Cerebellar nuclear complex (tissue), 1 donor: Measurements from ENCODE around the gene PTPRF.

Experiments used
- DNase-seq, 2 experiments: peaks; one replicate each; lab custom pipeline; 2025; lab: John Stamatoyannopoulos, UW

PTPRF gene

DNA sequence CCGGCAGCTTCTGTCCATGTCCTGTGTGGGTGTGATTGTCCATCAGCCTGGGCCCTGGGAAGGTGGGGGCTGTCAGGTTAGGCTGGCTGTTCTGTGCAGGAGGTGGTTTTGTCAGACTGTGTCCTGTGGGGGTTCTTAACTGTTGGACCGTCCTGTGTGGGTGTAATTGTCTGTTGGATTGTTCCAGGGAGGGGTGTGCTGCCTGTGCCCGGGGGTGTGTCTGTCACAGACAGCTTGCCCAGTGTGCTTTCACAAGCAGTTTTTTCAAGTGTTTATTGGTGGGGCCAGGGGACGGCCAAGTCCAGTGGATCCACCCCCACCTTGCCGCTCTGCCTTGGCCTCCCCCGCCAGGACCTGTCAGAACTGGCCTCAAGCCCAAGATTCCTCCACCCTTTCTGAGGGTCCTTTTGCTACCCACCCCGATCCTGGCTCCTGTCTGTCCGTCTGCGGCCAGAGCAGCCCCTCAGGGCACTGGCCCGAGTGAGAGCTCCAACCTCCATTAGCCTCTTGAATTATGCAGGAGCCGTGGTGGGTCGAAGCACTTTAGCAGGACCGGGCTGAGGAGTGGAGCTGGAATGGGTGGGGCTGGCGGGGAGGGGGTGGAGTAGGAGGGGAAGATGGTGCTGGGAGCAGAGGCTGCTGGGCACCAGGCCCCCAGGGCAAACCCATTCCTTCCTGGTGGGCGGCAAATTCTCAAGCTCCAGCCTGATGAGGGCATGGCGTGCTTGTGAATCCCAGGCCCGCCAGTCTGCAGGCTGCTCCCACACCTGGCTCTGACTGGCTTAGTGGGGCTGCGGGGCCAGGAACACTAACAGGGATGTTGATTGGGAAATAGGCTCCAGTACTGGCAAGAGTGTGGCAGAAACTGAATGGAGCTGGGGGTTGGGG is 47.2 kb downstream of the PTPRF start:
- no peak for DNase-seq

DNA sequence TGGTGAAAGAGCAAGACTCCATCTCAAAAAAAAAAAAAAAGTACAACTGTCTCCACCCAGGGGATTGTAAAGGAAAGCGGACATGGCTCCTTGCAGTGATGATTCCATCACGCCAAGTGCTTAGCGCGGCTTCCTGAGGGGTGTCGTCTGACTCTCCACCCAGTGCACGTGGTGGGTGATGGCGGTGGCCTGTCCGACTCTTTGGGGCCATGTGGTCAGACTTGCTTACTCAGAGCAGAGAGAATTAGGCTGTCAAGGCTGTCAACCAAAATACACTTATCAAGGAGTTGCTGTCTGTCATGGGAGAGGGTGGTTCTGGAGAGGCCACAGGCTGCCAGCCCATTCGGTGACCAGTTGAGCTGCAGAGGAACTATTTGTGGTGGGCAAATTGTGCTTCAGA is 49.4 kb downstream of the PTPRF start:
- DNase-seq = no peak

DNA sequence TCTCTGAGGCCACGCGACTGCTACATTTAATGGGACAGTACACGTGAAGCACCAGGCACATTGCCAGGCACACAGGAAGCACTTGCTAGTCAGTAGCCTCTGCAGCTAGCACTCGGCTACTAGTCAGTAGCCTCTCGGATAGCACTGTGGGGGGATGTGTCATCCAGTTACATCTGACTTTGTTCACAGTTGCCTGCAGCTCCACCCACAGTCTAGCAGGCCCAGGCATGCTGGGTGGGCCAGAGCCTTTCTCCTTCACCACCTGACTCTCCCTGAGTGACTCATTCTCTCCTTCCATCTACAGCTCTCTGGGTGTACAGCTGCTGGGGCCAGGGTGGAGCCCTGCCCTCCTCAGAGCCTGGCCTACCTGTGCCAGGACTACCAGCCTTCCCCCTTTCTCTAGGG is 51.5 kb downstream of the PTPRF start:
- no peak for DNase-seq

DNA sequence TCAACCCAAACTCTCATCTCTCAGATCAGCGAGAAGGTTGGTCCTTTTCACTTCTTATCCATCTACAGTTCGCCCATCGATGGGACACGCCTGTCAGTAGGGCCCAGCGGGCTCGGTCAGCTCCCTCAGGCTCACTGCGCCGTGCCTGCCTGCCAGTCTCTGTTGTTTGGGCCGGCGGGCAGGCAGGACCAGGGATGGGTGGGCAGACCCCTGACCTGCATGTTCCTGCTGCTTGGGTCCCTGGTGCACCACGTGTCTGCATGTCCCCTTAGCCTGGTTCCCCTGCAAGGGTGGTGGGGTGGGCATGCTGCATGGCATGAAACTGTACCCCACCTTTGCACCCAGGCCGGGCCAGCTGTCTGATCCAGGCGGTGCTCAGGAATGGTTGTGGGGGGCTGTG is 52.4 kb downstream of the PTPRF start:
- DNase-seq = no peak

DNA sequence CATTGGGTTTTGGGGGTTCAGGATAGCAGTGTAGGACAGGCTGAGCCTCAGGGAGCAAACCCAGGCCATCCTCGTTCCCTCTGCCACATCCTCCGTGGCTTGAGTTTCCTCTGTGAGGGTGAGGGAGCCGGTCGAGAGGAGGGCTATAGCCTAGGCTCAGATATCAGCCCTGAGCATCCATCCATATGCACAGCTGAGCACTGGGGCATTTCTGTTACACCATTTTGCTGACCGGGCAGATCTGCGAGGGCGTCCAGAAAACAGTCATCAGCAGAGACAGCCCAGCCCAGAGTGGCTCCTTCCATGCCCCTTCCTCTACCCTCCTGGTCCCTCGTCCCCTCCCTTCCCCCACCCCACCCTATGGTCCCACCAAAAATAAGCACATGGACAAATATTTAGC is 53.5 kb downstream of the PTPRF start:
- DNase-seq = no peak

DNA sequence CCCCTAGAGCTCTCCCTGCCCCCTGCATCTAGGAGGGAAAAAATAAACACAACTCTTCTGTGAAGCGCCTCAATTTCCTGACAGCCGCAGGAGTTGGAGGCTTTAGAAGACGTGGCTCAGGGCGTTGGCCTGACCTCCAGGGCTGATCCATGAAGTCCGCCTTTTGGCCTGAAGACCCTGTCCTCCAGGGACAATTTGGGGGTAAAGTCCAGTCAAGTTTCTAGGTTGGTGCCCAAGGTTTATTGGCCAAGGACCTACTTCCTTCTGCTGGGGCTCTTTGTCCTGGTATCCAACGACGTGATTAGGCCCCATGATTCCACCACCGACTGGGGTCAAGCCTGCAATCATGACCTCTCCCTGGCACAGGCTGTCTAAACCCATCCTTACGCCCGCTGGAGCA is 54.9 kb downstream of the PTPRF start:
- DNase-seq = no peak

DNA sequence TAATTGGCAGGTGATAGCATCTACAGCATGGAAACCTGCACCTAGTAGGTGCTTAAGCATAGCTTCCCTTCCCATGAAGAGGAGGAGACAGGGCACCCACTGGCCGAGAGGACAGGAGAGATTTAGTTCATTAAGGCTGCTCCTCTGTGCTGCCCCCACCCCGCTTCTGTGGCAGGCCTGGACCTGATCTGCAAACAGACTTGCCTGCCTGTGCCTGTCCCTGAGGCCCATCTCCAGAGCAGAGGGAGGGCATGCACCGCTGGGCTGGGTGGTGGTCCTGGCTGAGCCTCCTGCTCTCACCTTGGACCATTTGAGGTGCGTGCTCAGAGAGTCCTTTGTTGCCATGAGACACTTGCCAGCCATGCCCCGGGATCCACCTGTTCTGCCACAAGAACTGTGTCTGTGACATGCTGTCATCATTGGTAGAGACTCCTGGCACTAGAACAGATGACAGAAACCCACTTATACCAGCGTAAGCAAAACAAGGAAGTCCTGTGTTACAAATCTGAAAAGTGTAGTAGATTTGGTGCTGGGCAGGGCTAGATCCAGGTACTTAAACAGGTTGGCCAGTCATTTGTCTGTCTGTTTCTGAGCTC is 55.6 kb downstream of the PTPRF start:
- DNase-seq = no peak

DNA sequence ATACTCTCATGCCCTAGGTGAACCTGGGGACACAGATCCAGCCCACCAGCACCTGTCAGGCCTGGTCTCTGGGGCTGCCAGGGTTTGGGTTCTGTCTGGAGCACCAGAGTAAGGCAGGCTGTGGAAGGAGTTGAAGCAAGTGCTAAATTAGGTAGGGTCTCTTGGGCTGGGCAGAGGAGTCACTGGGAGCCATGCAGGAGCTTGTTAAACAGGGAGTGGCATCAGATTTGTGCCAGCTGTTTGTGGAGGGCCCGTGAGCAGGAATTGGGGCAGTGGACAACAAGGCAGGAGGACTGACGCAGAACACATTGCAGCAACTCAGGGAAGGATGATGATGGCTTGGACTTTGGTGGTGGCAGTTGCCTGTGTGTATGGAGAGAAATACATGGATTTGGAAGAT is 56.3 kb downstream of the PTPRF start:
- no peak for DNase-seq

DNA sequence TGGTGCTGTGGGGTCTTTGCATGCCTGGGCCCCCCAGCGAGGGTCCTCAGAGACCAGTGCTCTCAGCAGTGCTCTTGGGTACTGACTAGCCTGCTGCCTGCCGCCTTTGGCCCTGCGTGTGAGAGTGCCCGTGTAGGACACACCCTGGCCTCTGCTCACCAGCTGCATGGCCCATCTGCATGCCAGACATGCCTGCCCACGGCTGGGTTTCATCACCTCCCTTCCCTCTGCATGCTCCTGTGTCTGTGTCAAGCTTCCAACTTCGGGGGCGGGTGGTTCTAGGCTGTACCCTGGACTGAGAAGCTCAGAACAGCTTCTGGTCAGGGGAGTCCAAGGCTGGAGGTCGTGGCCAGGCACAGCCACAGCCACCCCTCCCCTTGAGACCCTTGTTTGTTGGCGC is 56.9 kb downstream of the PTPRF start:
- no peak for DNase-seq

DNA sequence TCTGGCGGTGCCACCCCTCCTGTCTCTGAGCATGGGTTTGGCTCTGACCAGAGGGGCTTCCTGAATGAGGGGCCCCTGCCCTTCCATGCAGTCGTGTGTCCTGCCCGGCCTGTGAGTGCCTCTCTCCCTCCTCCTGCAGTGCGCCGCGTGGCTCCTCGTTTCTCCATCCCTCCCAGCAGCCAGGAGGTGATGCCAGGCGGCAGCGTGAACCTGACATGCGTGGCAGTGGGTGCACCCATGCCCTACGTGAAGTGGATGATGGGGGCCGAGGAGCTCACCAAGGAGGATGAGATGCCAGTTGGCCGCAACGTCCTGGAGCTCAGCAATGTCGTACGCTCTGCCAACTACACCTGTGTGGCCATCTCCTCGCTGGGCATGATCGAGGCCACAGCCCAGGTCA is 57.9 kb downstream of the PTPRF start:
- DNase-seq = no peak

DNA sequence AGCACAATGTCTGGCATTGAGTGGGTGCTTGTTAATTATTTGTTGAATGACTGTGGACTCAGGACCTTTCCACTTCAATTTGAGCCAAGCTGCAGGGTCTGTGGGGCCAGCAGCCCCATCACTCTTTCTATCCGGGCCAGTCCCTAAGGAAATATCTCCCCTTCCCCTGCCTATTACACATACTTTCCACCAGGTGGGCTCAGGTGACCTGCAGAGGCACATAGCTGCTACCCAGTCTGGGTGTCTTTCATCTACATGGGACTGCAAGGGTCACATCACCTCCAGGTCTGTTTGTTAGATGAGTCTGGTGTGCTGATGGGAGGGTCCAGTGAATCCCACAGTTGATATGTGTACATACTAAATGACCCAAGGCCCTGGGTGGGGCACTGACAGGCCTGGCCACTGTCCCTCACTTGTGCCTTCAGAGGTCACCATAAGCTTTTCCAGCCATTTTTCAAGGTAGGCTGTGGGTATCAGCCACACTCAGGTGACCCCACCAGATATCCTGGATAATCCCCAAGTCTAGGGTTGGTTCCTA is 59.8 kb downstream of the PTPRF start:
- no peak for DNase-seq

DNA sequence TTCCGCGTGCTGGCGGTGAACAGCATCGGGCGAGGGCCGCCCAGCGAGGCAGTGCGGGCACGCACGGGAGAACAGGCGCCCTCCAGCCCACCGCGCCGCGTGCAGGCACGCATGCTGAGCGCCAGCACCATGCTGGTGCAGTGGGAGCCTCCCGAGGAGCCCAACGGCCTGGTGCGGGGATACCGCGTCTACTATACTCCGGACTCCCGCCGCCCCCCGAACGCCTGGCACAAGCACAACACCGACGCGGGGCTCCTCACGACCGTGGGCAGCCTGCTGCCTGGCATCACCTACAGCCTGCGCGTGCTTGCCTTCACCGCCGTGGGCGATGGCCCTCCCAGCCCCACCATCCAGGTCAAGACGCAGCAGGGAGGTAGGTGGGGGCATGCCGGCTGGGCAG is 60.5 kb downstream of the PTPRF start:
- DNase-seq = no peak

DNA sequence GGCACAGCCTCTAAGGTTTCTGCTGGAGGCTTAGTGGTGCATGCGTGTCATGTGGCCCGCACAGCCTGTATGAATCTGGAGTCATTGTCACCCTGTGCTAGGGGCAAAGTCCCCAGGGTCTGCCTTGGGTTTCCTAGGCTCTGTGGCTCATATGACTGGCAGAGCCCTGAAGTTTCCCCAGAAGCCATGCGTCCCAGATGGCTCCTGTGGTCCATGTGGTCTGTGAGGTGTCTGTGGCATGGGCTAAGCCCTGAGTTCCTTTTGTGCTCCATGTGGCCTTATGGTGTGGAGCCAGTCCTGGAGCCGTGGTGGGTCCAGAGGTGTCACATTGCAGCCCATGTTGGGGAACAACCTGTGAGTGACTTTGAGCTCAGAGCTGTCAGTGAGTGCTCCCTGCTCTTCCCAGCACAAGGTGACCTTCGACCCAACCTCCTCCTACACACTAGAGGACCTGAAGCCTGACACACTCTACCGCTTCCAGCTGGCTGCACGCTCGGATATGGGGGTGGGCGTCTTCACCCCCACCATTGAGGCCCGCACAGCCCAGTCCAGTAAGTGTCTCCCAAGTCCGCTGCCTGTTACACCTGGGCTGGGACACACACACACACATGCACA is 61.5 kb downstream of the PTPRF start:
- no peak for DNase-seq

DNA sequence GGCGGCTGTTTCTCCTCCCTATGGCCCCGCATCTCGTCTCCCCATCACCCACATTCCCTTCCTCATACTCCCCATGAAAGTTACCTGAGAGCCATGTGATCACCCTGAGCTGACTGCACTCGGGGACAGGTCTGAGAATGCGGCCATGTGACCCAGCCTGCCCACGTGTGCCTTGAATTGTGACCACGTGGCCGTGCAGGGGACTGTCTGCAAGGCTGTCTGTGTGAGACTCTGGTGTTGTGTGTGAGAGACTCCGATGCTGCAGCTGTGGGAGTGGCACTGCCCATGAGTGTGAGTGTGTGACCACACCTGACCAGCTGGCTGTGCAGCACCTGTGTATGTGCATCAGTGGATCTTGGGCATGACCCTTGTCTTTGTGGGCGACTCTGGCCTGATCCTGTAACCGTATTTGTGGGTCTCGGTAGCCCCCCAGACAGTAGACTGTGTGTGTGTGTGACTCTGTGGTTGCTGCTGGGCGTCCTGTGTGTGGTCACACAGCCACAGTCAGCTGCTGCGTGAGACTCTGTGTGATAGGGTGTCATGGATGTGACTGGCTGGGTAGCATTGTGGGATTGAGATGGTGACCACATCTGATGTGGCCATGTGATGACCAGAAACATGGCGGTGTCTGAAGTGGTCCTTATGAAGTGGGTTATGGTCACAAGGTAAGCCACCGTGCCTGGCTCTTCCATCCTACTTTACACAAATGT is 62.4 kb downstream of the PTPRF start:
- no peak for DNase-seq

DNA sequence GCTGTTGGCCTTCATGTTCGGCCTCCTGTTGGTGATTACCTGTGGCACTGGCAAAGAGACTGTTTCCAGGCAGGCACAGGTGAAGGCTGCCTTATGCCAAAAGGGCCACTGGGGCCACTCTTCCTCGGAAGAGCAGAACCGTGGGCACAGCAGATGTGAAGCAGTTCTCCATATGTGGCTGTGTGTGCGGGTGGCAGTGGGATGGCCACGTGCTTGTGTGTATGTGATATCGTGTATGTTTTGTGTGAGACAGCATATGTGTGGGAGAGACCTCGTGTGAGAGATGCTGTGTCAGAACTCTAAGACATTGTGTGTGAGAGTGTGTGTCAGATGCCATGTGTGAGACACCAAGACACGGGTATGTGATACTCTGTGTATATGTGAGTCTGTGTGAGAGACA is 65.9 kb downstream of the PTPRF start:
- DNase-seq = no peak

DNA sequence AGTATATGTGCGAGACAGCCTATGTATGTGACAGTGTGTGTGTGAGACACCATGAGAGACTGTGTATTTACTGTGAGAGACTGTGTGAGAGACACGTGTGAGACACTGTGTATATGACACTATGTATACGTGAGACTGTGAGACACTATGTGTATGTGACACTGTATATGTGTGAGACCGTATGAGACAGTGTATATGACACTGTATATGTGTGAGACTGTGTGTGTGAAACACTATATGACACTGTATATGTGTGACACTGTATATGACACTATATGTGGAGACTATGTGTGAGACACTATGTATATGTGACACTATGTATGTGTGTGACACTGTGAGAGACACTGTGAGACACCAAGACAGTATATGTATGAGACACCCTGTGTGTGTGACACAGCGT is 66.3 kb downstream of the PTPRF start:
- DNase-seq = no peak

DNA sequence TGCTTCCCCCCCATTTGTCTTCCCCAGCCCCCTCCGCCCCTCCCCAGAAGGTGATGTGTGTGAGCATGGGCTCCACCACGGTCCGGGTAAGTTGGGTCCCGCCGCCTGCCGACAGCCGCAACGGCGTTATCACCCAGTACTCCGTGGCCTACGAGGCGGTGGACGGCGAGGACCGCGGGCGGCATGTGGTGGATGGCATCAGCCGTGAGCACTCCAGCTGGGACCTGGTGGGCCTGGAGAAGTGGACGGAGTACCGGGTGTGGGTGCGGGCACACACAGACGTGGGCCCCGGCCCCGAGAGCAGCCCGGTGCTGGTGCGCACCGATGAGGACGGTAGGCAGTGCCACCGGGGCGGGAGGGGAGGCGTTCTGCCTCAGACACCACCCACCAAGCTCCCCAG is 67.0 kb downstream of the PTPRF start:
- DNase-seq = no peak

DNA sequence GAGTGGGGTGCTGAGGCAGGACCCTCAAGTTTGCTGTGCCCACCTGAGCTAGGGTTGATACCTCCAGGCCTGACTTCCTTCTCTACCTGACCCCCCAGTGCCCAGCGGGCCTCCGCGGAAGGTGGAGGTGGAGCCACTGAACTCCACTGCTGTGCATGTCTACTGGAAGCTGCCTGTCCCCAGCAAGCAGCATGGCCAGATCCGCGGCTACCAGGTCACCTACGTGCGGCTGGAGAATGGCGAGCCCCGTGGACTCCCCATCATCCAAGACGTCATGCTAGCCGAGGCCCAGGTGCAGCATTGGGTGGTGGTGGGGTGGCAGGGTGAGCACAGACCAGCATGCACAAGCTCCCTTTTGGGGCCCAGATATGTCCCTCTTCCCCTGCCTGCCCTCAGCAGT is 67.9 kb downstream of the PTPRF start:
- DNase-seq = no peak

DNA sequence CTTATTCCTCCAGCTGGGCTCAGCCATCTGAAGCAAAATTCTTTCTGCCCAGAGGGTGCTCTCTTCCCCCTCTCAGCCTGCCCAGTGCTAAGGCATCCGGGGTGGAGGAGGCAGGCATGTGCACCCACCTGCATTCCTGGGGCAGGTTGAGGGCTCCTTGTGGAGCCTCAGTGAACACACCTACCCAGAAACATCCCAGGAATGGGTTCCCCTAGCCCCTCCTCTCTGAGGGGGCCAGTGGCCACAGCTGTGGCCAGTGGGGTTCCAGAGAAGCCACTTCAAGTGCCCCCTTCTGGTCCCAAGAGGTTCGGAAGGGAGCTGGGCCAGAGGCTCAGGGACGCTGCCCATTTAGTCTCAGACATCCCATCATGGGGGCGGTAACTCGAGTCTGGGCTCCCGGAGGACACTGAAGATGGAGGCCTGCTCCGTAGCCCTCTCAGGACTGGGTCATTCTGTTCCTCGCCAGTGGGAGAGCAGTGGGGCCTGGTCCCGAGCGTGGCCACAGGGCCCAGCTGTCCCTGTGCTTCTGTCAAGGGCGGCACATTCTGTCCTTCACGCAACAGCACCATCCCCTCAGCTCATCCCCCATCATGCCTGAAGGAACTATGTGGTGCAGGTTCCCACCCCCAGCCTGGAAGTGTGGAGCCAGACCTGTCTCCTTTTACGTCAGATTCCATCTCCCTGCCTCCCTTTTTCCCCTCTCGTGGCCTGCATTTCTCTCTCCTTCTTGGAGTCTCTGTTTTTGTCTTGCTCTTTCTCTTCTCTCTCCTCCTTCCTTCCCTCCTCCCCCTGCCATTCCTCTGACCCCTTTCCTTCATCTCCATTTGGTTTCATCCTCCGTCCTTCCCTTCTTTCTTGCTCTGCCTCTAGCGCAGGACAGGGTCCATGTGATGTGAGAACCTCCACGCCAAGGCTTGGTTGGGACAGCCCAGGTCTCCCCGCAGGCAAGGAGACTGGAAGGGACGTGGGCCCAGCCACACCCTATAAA is 69.6 kb downstream of the PTPRF start:
- no peak for DNase-seq

DNA sequence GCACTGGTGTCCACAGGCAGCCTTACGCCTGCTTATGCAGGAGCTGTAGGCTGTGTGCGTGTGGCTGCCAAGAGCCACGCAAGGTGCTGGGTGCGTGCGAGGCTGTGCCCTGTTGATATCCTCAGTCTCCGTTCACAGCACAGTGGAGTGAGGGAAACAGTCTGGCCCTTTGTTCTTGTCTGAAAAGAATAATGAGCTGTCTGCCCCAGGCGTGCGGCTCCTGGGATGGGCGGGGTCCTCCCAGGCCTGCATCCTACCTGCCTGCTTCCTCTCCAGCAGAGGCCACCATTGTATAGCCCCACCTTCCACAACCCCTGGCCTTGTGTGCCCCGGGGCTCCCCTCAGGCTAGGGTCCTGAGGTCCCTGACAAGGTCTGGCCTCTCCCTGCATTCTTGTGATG is 72.3 kb downstream of the PTPRF start:
- no peak for DNase-seq

DNA sequence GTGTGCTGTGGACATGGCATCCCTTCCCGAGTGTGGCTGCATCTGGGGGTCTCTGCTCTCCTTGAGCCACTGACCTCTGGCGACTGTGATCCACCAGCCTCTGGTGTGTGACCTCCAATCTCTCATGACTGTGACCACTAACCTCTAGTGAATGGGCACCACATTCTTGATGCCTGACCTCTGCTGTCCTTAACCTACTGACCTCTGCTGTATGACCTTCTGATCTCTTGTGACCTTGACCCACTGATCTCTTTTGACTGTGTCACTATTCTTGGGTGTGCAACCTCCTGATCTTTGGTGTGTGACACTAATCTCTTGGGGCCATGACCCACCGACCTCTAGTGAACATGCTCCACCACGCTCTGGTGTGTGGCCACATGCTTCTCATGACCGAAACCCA is 73.5 kb downstream of the PTPRF start:
- no peak for DNase-seq
